GM19455 (cell line): ENCODE results near the gene PARK7.
A peak's percentile ranks its signal among the peaks of the same experiment; 100 is the strongest.
"Not testable (repeated sequence)": the region's sequence is repeated elsewhere in the genome, so short reads cannot be mapped to it uniquely, and the experiment has no call there.

Source experiments
- ATAC-seq: cut with Tn5 transposase; IDR thresholded peaks from one replicate; pipeline ENCODE4 v1.9.1; 2021; ENCODE audit not compliant: unreplicated experiment

The PARK7 gene

DNA sequence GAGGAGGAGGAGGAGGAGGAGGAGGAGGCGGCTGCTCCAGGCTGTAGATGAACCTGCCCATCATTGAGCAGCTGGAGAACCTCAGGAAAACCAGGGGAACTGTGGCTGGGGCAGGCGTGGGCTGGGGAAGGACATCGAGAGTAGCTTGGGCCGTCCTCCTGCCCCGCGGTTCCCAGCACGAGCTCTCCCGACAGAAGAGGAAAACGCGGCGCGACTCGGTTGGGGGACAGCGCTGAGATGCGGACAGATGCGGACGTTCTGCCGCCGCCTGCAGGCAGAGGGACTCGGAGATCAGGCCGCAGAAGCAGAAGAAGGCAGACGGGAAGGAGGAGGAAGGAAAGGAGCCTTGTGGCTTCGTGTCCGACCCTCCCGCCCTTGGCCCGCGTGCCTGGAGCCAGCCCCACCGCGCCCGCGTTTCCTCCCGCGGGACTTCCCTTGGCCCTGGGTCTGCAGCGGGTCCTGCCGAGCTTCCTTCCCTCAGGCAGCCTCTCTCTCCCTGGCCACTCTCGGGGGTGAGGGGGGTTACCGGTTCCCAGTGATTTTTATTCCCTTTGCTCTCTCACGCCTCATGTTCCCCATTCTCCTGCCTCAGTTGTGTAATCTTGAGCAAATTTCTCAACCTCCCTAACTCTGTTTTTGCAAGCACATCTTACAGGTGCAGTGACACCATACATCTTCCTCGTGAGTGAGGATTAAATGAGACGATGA, 19.1 kb upstream of the PARK7 start:
- no peak for ATAC-seq

DNA sequence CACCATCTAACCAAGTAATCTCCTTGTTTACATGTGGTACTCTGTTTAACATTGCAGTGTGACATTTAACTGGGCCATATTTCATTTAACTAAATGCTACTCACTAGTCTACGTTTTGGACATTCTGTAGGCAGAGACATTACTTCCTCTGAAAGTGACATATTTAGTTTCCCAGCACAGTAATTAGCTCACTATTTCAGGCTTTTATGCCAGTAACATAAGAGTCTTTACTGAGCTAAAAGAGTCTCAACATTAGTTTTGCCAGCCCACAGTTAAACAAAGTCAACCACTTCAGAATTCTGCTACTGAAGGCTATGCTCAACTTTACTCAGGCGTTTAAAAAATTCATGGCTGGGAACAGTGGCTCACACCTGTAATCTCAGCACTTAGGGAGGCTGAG, 18.3 kb upstream of the PARK7 start:
- ATAC-seq = no peak

DNA sequence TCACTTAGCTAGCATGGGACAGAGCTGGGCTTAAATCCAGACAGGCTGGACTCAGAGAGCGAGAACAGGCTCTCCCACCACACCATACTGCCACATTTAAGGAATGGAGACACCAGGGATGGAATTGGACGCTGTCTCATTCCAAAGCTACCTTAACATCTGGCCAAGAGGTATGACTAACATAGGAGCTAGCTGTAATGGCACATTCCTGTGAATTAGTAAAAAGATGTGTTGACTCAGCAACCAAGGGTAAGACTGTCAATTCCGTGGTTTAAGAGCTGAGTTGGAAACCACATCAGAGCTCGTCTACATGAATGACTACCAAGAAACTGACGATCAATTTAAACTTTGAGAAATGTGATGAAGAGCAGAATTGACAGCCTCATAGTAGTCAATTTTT, 12.6 kb upstream of the PARK7 start:
- ATAC-seq = no peak

DNA sequence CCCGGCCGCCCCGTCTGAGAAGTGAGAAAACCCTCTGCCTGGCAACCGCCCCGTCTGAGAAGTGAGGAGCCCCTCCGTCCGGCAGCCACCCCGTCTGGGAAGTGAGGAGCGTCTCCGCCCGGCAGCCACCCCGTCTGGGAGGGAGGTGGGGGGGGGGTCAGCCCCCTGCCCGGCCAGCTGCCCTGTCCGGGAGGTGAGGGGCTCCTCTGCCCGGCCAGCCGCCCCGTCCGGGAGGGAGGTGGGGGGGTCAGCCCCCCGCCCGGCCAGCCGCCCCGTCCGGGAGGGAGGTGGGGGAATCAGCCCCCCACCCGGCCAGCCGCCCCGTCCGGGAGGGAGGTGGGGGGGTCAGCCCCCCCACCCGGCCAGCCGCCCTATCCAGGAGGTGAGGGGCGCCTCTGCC, 8.7 kb upstream of the PARK7 start:
- ATAC-seq = not testable (repeated sequence)

DNA sequence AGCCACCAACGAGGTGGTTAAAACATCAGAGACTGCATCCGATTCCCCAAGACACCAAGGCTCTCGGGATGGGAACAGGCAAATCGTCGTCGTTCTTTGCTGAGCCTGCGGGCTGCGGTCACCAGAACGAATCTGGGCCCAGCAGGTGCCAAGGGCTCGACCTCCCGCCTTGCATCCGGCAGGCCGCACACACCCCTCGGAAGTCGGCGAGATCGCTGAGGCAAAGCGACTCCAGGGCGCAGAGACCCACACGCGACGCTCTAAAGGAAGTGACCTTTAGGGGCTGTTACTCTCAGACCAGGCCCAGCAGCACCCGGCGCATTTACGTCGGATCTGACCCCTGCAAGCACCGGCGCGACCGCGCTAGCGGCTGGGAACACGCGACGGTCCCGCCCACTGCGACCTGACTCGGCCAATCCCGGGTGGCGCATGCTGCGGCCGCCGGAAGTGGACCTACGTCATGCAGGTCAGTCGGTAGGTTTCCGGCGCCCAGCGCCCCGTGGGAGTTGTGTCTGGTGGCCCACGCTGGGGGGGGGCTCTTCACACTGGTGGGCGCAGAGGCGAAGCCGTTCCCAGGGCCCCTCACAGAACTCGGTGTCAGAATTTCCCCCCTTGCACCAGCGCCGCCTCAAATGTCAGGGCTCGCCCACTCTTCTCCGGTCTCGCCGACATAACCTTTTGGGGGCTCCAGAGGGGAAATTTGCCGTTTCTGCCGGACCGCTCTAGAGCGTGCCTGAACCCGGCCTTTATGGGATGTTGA, 7.5 kb upstream of the PARK7 start:
- peak; percentile 97 for ATAC-seq

DNA sequence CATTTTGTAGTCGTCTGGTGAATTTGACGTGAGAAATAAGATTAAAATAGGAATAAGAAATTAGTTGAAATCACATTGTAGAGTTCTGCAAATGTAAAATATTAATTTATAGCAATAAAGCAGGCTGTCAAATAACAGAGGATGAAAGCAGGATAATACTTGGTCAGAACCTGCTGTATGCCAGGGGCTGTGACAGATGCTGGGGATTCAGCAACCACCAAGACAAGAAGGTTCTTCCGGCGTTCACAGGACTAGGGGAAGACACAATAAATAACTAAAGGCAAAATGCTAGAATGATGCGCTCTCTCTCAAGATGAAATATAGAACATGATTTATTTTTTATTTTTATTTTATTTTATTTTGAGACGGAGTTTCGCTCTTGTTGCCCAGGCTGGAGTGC, 6.8 kb upstream of the PARK7 start:
- ATAC-seq = no peak

DNA sequence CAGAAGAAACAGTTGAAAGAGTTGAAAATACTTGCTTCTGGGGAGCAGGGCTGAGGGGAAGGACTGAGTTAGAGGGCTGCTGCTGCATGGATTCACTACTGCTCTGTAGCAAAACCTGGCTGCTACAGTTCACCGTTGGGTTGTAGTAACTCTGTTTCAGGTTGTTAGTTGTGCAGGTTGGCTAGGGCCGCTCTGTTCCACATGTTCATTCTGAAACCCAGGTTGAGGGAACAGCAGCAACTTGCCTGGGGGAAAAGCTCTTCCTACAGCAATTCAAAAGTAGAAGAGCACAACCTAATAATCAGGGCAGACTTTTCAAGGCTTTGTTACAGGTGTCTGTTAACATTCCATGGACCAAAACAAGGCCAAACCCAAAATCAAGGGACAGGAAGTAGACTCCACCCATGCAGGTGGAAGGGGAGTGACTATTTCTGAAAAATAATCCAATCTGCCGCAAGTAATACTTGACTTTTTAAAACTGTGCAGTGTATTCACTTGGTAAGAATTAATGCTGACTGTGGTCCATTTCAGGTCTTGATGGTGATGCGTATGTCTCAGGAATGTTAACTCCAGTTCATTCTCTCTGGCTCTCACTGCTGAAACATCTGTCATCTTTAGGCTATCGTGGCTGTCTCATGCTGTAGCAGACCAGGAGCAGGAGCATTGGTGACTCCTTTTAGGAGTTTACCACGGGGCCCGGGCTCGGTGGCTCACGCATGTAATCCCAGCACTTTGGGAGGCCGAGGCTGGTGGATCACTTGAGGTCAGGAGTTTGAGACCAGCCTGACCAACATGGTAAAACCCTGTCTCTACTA, 5.1 kb upstream of the PARK7 start:
- no peak for ATAC-seq

DNA sequence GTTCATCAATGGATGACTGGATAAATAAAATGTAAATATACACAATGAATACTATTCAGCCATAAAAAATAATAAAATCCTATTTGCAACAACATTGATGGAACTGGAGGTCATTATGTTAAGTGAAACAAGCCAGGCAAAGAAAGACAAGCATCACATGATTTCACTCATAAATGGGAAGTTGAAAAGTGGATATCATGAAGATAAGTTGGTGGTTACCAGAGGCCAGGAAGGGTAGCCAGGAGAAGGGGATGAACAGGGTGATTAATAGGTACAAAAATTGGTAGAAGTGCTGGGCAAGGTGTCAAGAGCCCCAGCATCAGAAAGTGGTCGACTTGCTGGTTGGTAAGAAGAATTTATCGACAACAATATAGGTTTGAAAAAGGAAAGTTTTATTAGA, 1.3 kb upstream of the PARK7 start:
- no peak for ATAC-seq

DNA sequence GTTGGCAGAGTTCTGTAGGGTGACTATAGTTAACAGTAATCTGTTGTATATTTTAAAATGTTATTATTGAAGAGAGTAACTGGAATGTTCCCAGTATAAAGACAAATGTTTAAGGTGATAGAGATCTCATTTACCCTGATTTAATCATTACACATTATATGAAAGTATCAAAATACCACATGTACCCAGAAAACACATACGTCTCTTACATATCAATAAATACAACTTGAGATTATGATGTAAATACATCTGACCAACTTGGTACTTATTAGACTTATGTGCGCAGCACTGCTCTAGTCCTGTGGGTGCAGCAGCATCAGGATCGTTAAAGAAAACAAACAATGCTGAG, 670 bp upstream of the PARK7 start:
- no peak for ATAC-seq

DNA sequence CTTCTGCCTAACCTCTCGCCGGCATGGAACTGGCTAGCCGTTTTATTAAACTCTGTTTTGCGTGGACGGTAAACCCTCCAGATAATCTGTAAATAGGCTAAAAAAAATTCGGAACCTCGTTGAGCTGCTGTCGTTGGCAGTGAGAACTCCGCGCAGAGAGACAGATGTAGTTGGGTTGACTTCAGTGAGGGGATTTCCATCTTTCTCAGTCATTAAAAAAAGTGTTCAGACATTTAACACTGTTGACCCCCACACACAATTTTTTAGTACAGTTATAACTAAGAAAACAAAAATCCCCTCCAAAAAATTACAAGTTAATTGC, 464 bp downstream of the PARK7 start:
- ATAC-seq = no peak

DNA sequence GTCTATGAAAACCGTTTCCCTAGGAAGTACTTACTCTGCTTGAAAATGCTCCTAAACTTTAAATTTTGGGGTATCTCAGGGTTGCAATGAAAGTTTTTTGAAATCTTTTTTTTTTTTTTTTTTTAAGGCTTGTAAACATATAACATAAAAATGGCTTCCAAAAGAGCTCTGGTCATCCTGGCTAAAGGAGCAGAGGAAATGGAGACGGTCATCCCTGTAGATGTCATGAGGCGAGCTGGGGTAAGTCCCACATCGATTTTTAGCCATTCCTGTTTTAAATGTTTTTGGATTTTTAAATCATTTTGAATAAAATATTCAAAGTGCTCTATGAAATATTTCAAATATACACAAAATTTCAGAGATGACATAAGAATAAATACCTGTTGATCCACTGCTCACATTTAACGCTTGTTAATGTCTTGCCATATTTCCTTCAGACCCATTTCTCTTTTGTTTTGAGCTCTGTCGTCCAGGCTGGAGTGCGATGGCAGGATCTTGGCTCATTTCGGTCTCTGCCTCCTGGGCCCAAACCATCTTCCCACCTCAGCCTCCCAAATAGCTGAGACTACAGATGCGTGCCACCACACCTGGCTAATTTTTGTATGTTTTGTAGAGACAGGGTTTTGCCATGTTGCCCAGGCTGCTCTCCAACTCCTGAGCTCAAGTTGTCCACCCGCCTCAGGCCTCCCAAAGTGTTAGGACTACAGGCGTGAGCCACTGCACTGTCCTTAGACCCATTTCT, 1.3 kb downstream of the PARK7 start:
- ATAC-seq = no peak

DNA sequence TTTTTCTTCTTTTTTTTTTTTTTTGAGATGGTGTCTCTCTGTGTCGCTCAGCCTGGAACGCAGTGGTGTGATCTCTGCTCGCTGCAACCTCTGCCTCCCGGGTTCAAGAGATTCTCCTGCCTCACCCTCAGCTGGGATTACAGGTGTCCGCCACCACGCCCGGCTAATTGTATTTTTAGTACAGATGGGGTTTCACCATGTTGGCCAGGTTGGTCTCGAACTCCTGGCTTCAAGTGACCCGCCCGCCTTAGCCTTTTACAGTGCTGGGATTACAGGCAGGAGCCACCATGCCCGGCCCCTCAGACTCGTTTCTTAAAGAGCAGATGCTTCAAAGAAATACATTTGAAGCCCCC, 1.8 kb downstream of the PARK7 start:
- not testable (repeated sequence) for ATAC-seq

DNA sequence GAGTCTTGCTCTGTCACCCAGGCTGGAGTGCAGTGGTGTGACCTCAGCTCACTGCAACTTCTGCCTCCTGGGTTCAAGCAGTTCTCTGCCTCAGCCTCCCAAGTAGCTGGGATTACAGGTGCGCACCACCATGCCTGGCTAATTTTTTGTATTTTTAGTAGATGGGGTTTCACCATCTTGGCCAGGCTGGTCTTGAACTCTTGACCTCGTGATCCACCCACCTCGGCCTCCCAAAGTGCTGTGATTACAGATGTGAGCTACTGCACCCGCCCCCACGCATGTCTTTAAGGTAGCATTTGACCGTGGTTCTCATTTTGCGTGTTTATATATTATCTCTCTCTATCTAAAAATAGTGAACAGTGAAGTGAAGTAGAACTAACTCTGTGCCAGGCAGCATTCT, 2.3 kb downstream of the PARK7 start:
- not testable (repeated sequence) for ATAC-seq

DNA sequence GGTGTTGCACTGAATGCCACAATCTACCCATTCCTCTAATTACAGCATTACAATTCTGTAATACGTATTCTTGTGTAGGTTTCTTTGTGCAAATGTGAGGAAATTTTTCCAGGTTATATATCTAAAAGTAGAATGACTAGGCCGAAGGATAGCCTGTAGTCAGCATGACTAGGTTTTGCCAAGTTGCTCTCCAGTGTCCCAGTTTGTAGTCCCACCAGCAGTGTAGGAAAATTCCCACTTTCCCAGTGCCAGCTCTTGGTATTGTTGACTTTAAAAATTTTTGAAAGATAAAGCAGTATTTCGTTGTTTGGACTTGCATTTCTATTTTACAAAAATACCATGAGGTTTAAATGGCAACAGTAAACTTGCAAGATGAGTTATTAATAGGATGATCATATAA, 3.0 kb downstream of the PARK7 start:
- ATAC-seq = no peak

DNA sequence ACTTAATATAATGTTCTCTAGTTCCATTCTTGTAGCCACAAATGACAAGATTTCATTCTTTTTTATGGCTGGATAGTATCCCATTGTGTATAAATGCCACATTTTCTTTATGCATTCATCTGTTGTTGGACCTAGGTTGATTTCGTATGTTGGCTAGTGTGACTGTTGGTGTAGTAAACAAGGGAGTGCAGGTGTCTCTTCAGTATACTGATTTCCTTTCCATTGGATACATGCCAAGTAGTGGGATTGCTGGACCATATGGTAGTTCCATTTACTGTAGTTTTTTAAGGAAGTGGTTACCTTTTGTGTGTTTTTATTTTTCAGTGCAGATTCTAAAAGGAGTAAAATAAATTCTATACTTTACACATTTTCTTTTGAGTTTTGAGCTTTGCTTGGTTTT, 5.7 kb downstream of the PARK7 start:
- ATAC-seq = no peak

DNA sequence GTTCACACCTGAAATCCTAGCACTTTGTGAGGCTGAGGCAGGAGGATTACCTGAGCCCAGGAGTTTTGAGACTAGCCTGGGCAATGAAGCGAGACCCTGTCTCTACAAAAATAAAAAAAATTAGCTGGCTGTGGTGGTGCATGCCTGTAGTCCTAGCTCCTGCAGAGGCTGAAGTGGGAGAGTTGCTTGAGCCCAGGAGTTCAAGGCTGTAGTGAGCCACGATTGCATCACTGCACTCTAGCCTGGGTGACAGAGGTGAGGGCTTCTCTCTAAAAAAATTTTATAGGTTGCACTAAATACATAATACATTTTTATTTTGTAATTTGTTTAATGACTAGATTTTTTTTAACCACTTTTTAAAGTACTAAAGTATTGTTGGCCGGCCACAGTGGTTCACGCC, 6.1 kb downstream of the PARK7 start:
- no peak for ATAC-seq

DNA sequence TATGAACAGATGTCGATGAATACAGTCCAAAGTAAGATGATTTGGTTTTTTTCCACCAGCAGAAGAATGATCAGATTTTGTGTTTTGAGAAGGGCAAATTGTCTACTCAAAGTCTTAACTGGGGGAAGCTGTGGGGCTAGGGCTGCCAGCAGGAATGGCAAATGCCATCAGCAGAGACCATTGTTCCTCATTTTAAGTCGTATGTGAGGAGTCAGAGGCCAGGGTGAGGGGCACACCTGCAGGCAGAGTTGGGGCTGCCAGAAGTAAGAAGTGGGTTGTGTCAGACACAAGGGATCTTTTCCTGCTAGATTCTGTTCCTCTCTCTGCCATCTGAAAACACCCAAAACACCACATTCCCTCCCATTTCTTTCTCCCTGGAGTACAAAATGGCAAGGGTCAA, 8.7 kb downstream of the PARK7 start:
- no peak for ATAC-seq

DNA sequence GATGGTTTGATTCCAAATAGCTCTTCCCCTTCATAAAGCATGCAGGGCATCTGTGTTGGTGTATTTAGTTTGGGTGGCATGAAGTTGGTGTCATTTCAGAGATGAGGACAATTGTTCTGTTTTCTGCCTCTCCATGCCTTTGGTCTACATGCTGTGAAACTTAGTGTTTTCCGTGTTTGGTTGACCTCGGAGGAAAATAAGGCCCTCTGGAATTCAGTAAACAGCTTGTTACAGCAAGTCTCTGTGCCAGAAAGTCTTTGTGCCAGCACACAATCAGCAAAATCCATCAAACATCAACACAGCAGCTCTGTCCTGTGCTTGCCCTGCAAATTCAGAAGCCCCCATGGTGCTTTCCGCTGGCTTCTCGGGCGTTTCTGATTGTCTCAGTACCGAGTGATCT, 9.5 kb downstream of the PARK7 start:
- ATAC-seq = no peak

DNA sequence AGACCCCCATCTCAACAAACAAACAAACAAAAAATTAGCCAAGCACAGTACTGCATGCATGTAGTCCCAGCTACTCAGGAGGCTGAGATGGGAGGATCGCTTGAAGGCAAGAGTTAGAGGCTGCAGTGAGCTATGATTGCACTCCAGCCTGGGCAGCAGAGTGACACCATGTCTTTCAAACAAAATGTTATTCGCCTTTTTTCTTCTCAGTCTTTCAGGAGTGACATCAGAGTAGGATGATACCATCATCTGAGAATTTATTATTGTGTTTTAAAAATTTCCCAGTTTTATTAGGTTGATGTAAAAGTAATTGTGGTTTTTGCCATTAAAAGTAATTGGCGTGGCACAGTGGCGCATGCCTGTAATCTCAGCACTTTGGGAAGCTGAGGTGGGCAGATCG, 10.8 kb downstream of the PARK7 start:
- ATAC-seq = no peak

DNA sequence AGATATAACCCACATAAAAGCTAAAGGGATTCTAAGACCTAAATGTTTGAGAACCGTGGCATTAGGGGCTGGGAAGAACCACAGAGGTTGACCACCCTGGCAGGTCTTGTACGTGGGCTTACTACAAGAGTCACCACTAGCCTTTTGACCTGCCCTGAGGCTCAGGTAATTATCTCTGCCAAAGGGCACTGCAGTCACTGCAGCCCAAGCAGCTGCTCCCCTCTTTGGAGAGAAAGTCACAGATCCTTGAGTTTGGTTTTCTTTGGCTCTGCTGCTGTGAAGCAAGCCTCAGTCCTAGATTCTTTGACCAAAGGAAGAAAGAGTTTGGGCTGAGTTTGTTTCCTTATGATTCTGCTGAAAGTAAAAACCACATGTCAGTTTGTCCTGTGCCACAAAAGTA, 11.6 kb downstream of the PARK7 start:
- no peak for ATAC-seq

DNA sequence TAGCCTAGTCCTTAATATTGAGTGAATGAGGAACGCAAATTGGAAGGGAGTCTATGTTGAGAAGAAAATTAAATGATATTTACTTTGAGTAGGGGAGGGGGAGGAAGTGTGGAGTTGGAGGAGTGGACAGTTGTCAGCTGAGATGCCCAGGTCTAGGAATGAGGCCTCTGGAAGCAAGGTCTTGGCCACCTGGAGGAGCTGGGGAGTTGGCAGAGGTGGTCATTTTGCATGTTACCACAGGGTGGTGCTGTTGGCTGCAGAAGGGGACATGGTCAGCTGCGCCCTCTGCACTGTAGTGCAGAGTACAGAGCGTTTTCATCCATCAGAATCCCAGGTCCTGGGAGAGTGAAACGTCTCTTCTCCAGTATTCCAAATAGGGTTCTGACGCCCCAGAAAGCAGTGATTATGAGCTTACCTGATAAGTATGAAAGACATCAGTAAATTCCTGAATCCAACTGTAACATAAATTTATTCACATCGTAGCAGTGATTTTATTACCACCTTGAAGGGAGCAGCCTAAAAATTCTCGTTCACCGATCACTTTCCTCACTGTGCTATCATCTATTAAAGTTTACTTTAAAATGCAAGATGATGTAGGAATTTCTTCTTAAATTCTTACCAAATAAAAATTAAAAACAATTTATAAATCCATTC, 13.8 kb downstream of the PARK7 start:
- no peak for ATAC-seq
